HepG2 (cell line): Measurements from ENCODE around the gene COQ9. TPM values are rescaled to one million over a fixed set of nuclear protein-coding genes. Genes with fewer than 3 reads are reported as not detected.
A peak's percentile ranks its signal among the peaks of the same experiment; 100 is the strongest.

Experiments
- FIP1L1 ChIP-seq: fragments of 200-400 bp; formaldehyde crosslinking; IDR thresholded peaks from 2 replicates; pipeline ENCODE4 v1.6.1; 2018; ENCODE audit warnings: low read depth, mild to moderate bottlenecking, low read length, moderate library complexity, borderline replicate concordance; ENCODE audit not compliant: insufficient read depth
- HDAC1 ChIP-seq: sonication (generic); formaldehyde crosslinking; IDR thresholded peaks from 2 replicates; pipeline ENCODE4 v1.5.1; 2020; ENCODE audit warnings: mild to moderate bottlenecking, missing genetic modification reagents
- ISL2 ChIP-seq: sonication (generic); formaldehyde crosslinking; IDR thresholded peaks from 2 replicates; pipeline ENCODE4 v1.5.0; 2020; ENCODE audit warnings: missing genetic modification reagents
- STAT5B ChIP-seq: sonication (generic); formaldehyde crosslinking; IDR thresholded peaks from 2 replicates; pipeline ENCODE4 v1.4.0; 2020; ENCODE audit warnings: missing genetic modification reagents
- ZC3H4 ChIP-seq: sonication (generic); formaldehyde crosslinking; IDR thresholded peaks from 2 replicates; pipeline ENCODE4 v1.4.0; 2020; ENCODE audit warnings: missing genetic modification reagents, borderline replicate concordance
- ZMYM2 ChIP-seq: sonication (generic); formaldehyde crosslinking; IDR thresholded peaks from 2 replicates; pipeline ENCODE4 v1.8.0; 2022; ENCODE audit warnings: mild to moderate bottlenecking, missing genetic modification reagents
- ZNF296 ChIP-seq: sonication (generic); formaldehyde crosslinking; conservative IDR thresholded peaks from 2 replicates; pipeline ENCODE4 v1.5.0; 2020; ENCODE audit warnings: mild to moderate bottlenecking, missing genetic modification reagents
- ZNF468 ChIP-seq: sonication (generic); formaldehyde crosslinking; IDR thresholded peaks from 2 replicates; pipeline ENCODE4 v1.8.0; 2022; ENCODE audit warnings: mild to moderate bottlenecking, moderate library complexity, missing genetic modification reagents
- ZNF501 ChIP-seq: sonication (generic); formaldehyde crosslinking; IDR thresholded peaks from 2 replicates; pipeline ENCODE4 v1.5.1; 2020; ENCODE audit warnings: mild to moderate bottlenecking, moderate library complexity, missing genetic modification reagents
- polyA plus RNA-seq, 8 experiments: library from polyadenylated mRNA; depleted of rRNA in 3 of 8; stranded (reverse) in 7 of 8; unstranded in 1 of 8; fragments of >200 nt; fragmentation: Illumina TruSeq in 4 of 8; extraction: Trizol in 4 of 8; gene quantifications; 2 replicates each; pipeline versions ENCODE4 v1.2.1 to v1.2.3, GENCODE V29; 2011 to 2016; ENCODE audit warnings: low read depth in 4 of 8, missing spikeins in 1 of 8, mixed read lengths in 1 of 8; ENCODE audit not compliant: insufficient read depth in 1 of 8
- total RNA-seq, 5 experiments: library from RNA; depleted of rRNA; stranded (reverse); fragments of >200 nt; fragmentation: Illumina TruSeq; extraction: Trizol; gene quantifications; 2 replicates each; pipeline ENCODE4 v1.2.3, GENCODE V29; 2016; ENCODE audit warnings: low read depth in 1 of 5
- TF ChIP-seq, protein P1 (sequence below): sonication (generic); formaldehyde crosslinking; IDR thresholded peaks from 2 replicates; pipeline ENCODE4 v1.5.0; 2020; ENCODE audit warnings: mild to moderate bottlenecking, missing genetic modification reagents, borderline replicate concordance
- TF ChIP-seq, protein P2 (sequence below): sonication (generic); formaldehyde crosslinking; IDR thresholded peaks from 2 replicates; pipeline ENCODE4 v1.5.1; 2020; ENCODE audit warnings: mild to moderate bottlenecking, missing genetic modification reagents, moderate library complexity
- TF ChIP-seq, protein P3 (sequence below): IDR thresholded peaks from 2 replicates; pipeline ENCODE4 v1.6.1; 2016; ENCODE audit warnings: control low read depth
- TF ChIP-seq, protein P4 (sequence below): sonication (generic); formaldehyde crosslinking; IDR thresholded peaks from 2 replicates; pipeline ENCODE4 v1.5.0; 2020; ENCODE audit warnings: missing genetic modification reagents

The COQ9 gene
- total and polyA plus RNA-seq, 2 of the 13 experiments (the other 11 are each of a cell fraction or from before 2014, with no cell fraction given) = 57.5 to 108 TPM

DNA sequence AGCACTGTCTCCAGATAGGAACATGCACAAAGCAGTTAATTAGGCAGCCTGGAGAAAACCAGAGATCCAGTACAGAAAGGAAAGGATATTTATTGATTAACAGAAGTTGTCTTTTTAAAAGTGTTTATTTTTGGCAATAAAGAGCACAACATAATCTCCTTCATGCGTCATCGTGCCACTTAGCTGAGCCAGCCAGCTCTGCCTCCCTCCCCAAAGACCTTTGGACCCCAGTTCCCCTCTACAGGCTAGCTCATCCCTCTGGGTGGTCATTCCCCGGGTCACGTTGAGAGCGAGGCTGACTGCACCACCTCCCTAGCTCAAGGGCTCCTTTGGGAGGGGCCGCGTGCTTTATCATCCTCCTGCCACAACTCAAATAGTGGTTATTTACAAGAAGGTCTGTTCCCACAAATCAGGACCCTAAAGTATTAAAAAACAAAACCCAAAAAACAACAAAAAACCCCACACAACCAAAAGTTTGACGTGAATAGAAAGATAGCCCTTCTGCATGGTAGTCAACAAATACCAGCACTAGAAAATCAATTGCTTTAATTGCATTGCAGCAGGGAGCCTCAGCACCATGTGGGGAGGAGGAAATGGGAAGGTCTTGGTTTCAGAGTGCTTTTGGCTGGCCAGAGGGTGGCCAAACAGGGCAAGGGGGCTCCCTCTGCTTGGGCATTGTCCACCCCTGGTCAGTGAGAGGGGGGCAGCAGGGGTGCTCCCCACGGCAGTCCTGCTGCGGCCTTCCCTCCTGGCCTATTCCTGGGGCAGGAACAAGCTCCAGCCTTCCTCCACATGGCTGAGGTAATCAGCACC, 24.8 kb downstream of the COQ9 start (continued):
- TF ChIP-seq ZNF296 = no peak
- peak; percentile 77 for TF ChIP-seq HDAC1 (CRISPR knock-in tag)
- TF ChIP-seq ISL2 (CRISPR knock-in tag) = peak; percentile 81
- TF ChIP-seq, protein P1, sequence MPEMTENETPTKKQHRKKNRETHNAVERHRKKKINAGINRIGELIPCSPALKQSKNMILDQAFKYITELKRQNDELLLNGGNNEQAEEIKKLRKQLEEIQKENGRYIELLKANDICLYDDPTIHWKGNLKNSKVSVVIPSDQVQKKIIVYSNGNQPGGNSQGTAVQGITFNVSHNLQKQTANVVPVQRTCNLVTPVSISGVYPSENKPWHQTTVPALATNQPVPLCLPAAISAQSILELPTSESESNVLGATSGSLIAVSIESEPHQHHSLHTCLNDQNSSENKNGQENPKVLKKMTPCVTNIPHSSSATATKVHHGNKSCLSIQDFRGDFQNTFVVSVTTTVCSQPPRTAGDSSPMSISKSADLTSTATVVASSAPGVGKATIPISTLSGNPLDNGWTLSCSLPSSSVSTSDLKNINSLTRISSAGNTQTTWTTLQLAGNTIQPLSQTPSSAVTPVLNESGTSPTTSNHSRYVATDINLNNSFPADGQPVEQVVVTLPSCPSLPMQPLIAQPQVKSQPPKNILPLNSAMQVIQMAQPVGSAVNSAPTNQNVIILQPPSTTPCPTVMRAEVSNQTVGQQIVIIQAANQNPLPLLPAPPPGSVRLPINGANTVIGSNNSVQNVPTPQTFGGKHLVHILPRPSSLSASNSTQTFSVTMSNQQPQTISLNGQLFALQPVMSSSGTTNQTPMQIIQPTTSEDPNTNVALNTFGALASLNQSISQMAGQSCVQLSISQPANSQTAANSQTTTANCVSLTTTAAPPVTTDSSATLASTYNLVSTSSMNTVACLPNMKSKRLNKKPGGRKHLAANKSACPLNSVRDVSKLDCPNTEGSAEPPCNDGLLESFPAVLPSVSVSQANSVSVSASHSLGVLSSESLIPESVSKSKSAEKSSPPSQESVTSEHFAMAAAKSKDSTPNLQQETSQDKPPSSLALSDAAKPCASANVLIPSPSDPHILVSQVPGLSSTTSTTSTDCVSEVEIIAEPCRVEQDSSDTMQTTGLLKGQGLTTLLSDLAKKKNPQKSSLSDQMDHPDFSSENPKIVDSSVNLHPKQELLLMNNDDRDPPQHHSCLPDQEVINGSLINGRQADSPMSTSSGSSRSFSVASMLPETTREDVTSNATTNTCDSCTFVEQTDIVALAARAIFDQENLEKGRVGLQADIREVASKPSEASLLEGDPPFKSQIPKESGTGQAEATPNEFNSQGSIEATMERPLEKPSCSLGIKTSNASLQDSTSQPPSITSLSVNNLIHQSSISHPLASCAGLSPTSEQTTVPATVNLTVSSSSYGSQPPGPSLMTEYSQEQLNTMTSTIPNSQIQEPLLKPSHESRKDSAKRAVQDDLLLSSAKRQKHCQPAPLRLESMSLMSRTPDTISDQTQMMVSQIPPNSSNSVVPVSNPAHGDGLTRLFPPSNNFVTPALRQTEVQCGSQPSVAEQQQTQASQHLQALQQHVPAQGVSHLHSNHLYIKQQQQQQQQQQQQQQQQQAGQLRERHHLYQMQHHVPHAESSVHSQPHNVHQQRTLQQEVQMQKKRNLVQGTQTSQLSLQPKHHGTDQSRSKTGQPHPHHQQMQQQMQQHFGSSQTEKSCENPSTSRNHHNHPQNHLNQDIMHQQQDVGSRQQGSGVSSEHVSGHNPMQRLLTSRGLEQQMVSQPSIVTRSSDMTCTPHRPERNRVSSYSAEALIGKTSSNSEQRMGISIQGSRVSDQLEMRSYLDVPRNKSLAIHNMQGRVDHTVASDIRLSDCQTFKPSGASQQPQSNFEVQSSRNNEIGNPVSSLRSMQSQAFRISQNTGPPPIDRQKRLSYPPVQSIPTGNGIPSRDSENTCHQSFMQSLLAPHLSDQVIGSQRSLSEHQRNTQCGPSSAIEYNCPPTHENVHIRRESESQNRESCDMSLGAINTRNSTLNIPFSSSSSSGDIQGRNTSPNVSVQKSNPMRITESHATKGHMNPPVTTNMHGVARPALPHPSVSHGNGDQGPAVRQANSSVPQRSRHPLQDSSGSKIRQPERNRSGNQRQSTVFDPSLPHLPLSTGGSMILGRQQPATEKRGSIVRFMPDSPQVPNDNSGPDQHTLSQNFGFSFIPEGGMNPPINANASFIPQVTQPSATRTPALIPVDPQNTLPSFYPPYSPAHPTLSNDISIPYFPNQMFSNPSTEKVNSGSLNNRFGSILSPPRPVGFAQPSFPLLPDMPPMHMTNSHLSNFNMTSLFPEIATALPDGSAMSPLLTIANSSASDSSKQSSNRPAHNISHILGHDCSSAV = no peak
- no peak for TF ChIP-seq ZNF468 (CRISPR knock-in tag)
- no peak for TF ChIP-seq STAT5B
- TF ChIP-seq, protein P2, sequence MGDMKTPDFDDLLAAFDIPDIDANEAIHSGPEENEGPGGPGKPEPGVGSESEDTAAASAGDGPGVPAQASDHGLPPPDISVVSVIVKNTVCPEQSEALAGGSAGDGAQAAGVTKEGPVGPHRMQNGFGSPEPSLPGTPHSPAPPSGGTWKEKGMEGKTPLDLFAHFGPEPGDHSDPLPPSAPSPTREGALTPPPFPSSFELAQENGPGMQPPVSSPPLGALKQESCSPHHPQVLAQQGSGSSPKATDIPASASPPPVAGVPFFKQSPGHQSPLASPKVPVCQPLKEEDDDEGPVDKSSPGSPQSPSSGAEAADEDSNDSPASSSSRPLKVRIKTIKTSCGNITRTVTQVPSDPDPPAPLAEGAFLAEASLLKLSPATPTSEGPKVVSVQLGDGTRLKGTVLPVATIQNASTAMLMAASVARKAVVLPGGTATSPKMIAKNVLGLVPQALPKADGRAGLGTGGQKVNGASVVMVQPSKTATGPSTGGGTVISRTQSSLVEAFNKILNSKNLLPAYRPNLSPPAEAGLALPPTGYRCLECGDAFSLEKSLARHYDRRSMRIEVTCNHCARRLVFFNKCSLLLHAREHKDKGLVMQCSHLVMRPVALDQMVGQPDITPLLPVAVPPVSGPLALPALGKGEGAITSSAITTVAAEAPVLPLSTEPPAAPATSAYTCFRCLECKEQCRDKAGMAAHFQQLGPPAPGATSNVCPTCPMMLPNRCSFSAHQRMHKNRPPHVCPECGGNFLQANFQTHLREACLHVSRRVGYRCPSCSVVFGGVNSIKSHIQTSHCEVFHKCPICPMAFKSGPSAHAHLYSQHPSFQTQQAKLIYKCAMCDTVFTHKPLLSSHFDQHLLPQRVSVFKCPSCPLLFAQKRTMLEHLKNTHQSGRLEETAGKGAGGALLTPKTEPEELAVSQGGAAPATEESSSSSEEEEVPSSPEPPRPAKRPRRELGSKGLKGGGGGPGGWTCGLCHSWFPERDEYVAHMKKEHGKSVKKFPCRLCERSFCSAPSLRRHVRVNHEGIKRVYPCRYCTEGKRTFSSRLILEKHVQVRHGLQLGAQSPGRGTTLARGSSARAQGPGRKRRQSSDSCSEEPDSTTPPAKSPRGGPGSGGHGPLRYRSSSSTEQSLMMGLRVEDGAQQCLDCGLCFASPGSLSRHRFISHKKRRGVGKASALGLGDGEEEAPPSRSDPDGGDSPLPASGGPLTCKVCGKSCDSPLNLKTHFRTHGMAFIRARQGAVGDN = peak; percentile 88
- peak; percentile 65 for TF ChIP-seq ZNF501 (CRISPR knock-in tag)
- TF ChIP-seq FIP1L1 = no peak
- TF ChIP-seq, protein P3, sequence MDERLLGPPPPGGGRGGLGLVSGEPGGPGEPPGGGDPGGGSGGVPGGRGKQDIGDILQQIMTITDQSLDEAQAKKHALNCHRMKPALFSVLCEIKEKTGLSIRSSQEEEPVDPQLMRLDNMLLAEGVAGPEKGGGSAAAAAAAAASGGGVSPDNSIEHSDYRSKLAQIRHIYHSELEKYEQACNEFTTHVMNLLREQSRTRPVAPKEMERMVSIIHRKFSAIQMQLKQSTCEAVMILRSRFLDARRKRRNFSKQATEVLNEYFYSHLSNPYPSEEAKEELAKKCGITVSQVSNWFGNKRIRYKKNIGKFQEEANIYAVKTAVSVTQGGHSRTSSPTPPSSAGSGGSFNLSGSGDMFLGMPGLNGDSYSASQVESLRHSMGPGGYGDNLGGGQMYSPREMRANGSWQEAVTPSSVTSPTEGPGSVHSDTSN (CRISPR knock-in tag) = no peak
- TF ChIP-seq, protein P4, sequence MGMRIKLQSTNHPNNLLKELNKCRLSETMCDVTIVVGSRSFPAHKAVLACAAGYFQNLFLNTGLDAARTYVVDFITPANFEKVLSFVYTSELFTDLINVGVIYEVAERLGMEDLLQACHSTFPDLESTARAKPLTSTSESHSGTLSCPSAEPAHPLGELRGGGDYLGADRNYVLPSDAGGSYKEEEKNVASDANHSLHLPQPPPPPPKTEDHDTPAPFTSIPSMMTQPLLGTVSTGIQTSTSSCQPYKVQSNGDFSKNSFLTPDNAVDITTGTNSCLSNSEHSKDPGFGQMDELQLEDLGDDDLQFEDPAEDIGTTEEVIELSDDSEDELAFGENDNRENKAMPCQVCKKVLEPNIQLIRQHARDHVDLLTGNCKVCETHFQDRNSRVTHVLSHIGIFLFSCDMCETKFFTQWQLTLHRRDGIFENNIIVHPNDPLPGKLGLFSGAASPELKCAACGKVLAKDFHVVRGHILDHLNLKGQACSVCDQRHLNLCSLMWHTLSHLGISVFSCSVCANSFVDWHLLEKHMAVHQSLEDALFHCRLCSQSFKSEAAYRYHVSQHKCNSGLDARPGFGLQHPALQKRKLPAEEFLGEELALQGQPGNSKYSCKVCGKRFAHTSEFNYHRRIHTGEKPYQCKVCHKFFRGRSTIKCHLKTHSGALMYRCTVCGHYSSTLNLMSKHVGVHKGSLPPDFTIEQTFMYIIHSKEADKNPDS (CRISPR knock-in tag) = no peak
- no peak for TF ChIP-seq ZC3H4
- no peak for TF ChIP-seq ZMYM2 (CRISPR knock-in tag)
